WERI-Rb-1 (cell line): ENCODE data around the gene TLR7.

Source experiments
- DNase-seq: peaks from one replicate; pipeline ENCODE4 v3.0.0-alpha.2; 2020
- H3K27ac ChIP-seq: fragments of 250-450 bp; sonication (Bioruptor Pico); 2 replicates; pipeline ENCODE4 v1.5.1; 2020; ENCODE audit warnings: mild to moderate bottlenecking, moderate library complexity
- H3K27me3 ChIP-seq: fragments of 250-450 bp; sonication (Bioruptor Pico); 2 replicates; pipeline ENCODE4 v1.5.1; 2021; ENCODE audit warnings: mild to moderate bottlenecking, low read depth, moderate library complexity; ENCODE audit not compliant: insufficient read depth, severe bottlenecking
- H3K36me3 ChIP-seq: fragments of 250-450 bp; sonication (Bioruptor Pico); 2 replicates; pipeline ENCODE4 v1.5.1; 2020; ENCODE audit warnings: mild to moderate bottlenecking, moderate library complexity
- H3K4me3 ChIP-seq: 2 replicates; pipeline ENCODE4 v1.5.1; 2011; ENCODE audit warnings: low read depth, mild to moderate bottlenecking, control low read depth, low read length
- H3K9me3 ChIP-seq: fragments of 250-450 bp; sonication (Bioruptor Pico); 2 replicates; pipeline ENCODE4 v1.5.1; 2021; ENCODE audit warnings: mild to moderate bottlenecking, moderate library complexity; ENCODE audit not compliant: severe bottlenecking
- CTCF ChIP-seq: IDR thresholded peaks from 2 replicates; pipeline ENCODE4 v1.5.1; 2011; ENCODE audit warnings: low read depth, mild to moderate bottlenecking, control low read depth, inconsistent platforms, low read length

TLR7 gene

GRCh38 chrX:12868747-12869146 is 1.9 kb downstream of the TLR7 start:
- H3K36me3 ChIP-seq: no peaks in the 10 kb centered on the region
- no peak for DNase-seq
- peaks cover 84% of the 10 kb centered on the region for H3K27me3 ChIP-seq
- peaks cover 4% of the 10 kb centered on the region for H3K9me3 ChIP-seq
- no peak for TF ChIP-seq CTCF
- H3K27ac ChIP-seq: no peak overlapping the region
- no peak overlapping the region for H3K4me3 ChIP-seq

- H3K27me3 ChIP-seq: peaks cover 92% of the 10 kb centered on the region
- no peaks in the 10 kb centered on the region for H3K9me3 ChIP-seq
Observed at GRCh38 chrX:12871257-12871656, 4.4 kb downstream of the TLR7 start.

GRCh38 chrX:12872741-12873140 is 5.9 kb downstream of the TLR7 start:
- TF ChIP-seq CTCF: no peak
- Histone ChIP-seq H3K27me3 (peaks cover 90% of the 10 kb centered on the region), H3K4me3 (no peak overlapping the region)

More at GRCh38 chrX:12871257-12871656, 4.4 kb downstream of the TLR7 start:
- no peaks in the 10 kb centered on the region for H3K36me3 ChIP-seq
- H3K4me3 ChIP-seq: no peak overlapping the region
- TF ChIP-seq CTCF: no peak
- H3K27ac ChIP-seq: no peak overlapping the region
- DNase-seq: no peak

GRCh38 chrX:12874581-12874980 is 7.7 kb downstream of the TLR7 start:
- TF ChIP-seq CTCF: no peak
- no peak overlapping the region for H3K27ac ChIP-seq
- no peak for DNase-seq
- H3K27me3 ChIP-seq: peaks cover 84% of the 10 kb centered on the region
- H3K9me3 ChIP-seq: no peaks in the 10 kb centered on the region
- H3K36me3 ChIP-seq: no peaks in the 10 kb centered on the region
- H3K4me3 ChIP-seq: no peak overlapping the region

More at GRCh38 chrX:12872741-12873140, 5.9 kb downstream of the TLR7 start:
- Histone ChIP-seq H3K9me3 (no peaks in the 10 kb centered on the region), H3K27ac (no peak overlapping the region), H3K36me3 (no peaks in the 10 kb centered on the region)
- no peak for DNase-seq

- no peak overlapping the region for H3K4me3 ChIP-seq
- no peak for DNase-seq
- TF ChIP-seq CTCF: no peak
- H3K27me3 ChIP-seq: peaks cover 74% of the 10 kb centered on the region
- H3K9me3 ChIP-seq: no peaks in the 10 kb centered on the region
- H3K27ac ChIP-seq: no peak overlapping the region
- no peaks in the 10 kb centered on the region for H3K36me3 ChIP-seq
Observed at GRCh38 chrX:12877386-12877785, 10.5 kb downstream of the TLR7 start.

GRCh38 chrX:12878536-12878935 is 11.7 kb downstream of the TLR7 start:
- no peaks in the 10 kb centered on the region for H3K36me3 ChIP-seq
- H3K4me3 ChIP-seq: no peak overlapping the region
- no peak for DNase-seq
- no peak overlapping the region for H3K27ac ChIP-seq
- TF ChIP-seq CTCF: no peak
- peaks cover 75% of the 10 kb centered on the region for H3K27me3 ChIP-seq
- H3K9me3 ChIP-seq: no peaks in the 10 kb centered on the region
